HepG2 (cell line): ENCODE measurements around the gene NGEF. TPM values are rescaled to one million over a fixed set of nuclear protein-coding genes. Genes with fewer than 3 reads are reported as not detected.

Experiments
- ATM ChIP-seq: fragments of 450-650 bp; IDR thresholded peaks from 2 replicates; pipeline ENCODE4 v1.7.1; 2017; ENCODE audit warnings: mild to moderate bottlenecking, borderline replicate concordance
- DBP ChIP-seq: sonication (generic); formaldehyde crosslinking; IDR thresholded peaks from 2 replicates; pipeline ENCODE4 v1.4.0; 2020; ENCODE audit warnings: missing genetic modification reagents; ENCODE audit errors: not compliant biosample characterization
- FOSL1 ChIP-seq: sonication (generic); formaldehyde crosslinking; IDR thresholded peaks from 2 replicates; pipeline ENCODE4 v1.9.0; 2021; ENCODE audit warnings: missing genetic modification reagents, borderline replicate concordance
- NR2C2 ChIP-seq: sonication (generic); formaldehyde crosslinking; IDR thresholded peaks from 2 replicates; pipeline ENCODE4 v1.4.0; 2020; ENCODE audit warnings: missing genetic modification reagents, mild to moderate bottlenecking, moderate library complexity, borderline replicate concordance
- RFXANK ChIP-seq: IDR thresholded peaks from 2 replicates; pipeline ENCODE4 v1.6.1; 2016
- SP4 ChIP-seq: sonication (generic); formaldehyde crosslinking; IDR thresholded peaks from 2 replicates; pipeline ENCODE4 v1.8.1; 2023; ENCODE audit warnings: mild to moderate bottlenecking, missing genetic modification reagents
- TFE3 ChIP-seq: IDR thresholded peaks from 2 replicates; pipeline ENCODE4 v1.6.1; 2016
- THAP9 ChIP-seq: sonication (generic); formaldehyde crosslinking; IDR thresholded peaks from 2 replicates; pipeline ENCODE4; 2020; ENCODE audit warnings: missing genetic modification reagents, mild to moderate bottlenecking, borderline replicate concordance
- U2AF2 ChIP-seq: fragments of 200-400 bp; formaldehyde crosslinking; IDR thresholded peaks from 2 replicates; pipeline ENCODE4 v1.6.1; 2017; ENCODE audit warnings: low read depth, mild to moderate bottlenecking, low read length
- XBP1 ChIP-seq: sonication (generic); formaldehyde crosslinking; IDR thresholded peaks from 2 replicates; pipeline ENCODE4 v1.5.0; 2020; ENCODE audit warnings: missing genetic modification reagents
- ZBTB8A ChIP-seq: sonication (generic); formaldehyde crosslinking; IDR thresholded peaks from 2 replicates; pipeline ENCODE4 v1.4.0; 2020; ENCODE audit warnings: mild to moderate bottlenecking, low read depth, missing genetic modification reagents, borderline replicate concordance
- ZFX ChIP-seq: sonication (generic); formaldehyde crosslinking; IDR thresholded peaks from 2 replicates; pipeline ENCODE4 v1.4.0; 2020; ENCODE audit warnings: mild to moderate bottlenecking, low read depth, missing genetic modification reagents, moderate library complexity
- ZNF547 ChIP-seq: sonication (generic); formaldehyde crosslinking; IDR thresholded peaks from 2 replicates; pipeline ENCODE4 v1.5.1; 2020; ENCODE audit warnings: mild to moderate bottlenecking, missing genetic modification reagents
- ZSCAN20 ChIP-seq: sonication (generic); formaldehyde crosslinking; IDR thresholded peaks from 2 replicates; pipeline ENCODE4 v1.4.0; 2020; ENCODE audit warnings: missing genetic modification reagents, mild to moderate bottlenecking, borderline replicate concordance
- ZSCAN9 ChIP-seq: IDR thresholded peaks from 2 replicates; pipeline ENCODE4 v1.6.1; 2016; ENCODE audit warnings: borderline replicate concordance
- polyA plus RNA-seq, 8 experiments: library from polyadenylated mRNA; depleted of rRNA in 3 of 8; stranded (reverse) in 7 of 8; unstranded in 1 of 8; fragments of >200 nt; fragmentation: Illumina TruSeq in 4 of 8; extraction: Trizol in 4 of 8; gene quantifications; 2 replicates each; pipeline versions ENCODE4 v1.2.1 to v1.2.3, GENCODE V29; 2011 to 2016; ENCODE audit warnings: low read depth in 4 of 8, missing spikeins in 1 of 8, mixed read lengths in 1 of 8; ENCODE audit not compliant: insufficient read depth in 1 of 8
- total RNA-seq, 5 experiments: library from RNA; depleted of rRNA; stranded (reverse); fragments of >200 nt; fragmentation: Illumina TruSeq; extraction: Trizol; gene quantifications; 2 replicates each; pipeline ENCODE4 v1.2.3, GENCODE V29; 2016; ENCODE audit warnings: low read depth in 1 of 5
- TF ChIP-seq, protein P1 (sequence below): sonication (generic); formaldehyde crosslinking; IDR thresholded peaks from 2 replicates; pipeline ENCODE4 v1.5.1; 2020; ENCODE audit warnings: missing genetic modification reagents, mild to moderate bottlenecking, borderline replicate concordance

Gene NGEF
- total and polyA plus RNA-seq, 2 of the 13 experiments (the other 11 are each of a cell fraction or from before 2014, with no cell fraction given), result 14.4 to 36.9 TPM

GRCh38 chr2:233013027-233013461 lies at the start of gene NGEF (continued):
- no peak for TF ChIP-seq DBP
- peak; percentile 59; the same call in 1 of the 2 replicates for TF ChIP-seq ZSCAN20 (CRISPR knock-in tag)
- TF ChIP-seq SP4 (CRISPR knock-in tag), result peak; percentile 57; the same call in 1 of the 2 replicates
- no peak for TF ChIP-seq U2AF2
- TF ChIP-seq RFXANK (CRISPR knock-in tag), result 0 out of 2 replicates have a peak, but pooled peaks have one; percentile 48
- no peak for TF ChIP-seq ZBTB8A
- no peak; the same call in 1 of the 2 replicates for TF ChIP-seq THAP9
- TF ChIP-seq XBP1 (CRISPR knock-in tag), result no peak
- TF ChIP-seq, protein P1, sequence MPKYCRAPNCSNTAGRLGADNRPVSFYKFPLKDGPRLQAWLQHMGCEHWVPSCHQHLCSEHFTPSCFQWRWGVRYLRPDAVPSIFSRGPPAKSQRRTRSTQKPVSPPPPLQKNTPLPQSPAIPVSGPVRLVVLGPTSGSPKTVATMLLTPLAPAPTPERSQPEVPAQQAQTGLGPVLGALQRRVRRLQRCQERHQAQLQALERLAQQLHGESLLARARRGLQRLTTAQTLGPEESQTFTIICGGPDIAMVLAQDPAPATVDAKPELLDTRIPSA (CRISPR knock-in tag), result no peak
- TF ChIP-seq ZNF547 (CRISPR knock-in tag), result no peak
- peak; percentile 82 for TF ChIP-seq TFE3 (CRISPR knock-in tag)
- TF ChIP-seq ATM, result no peak
- peak; percentile 85 for TF ChIP-seq ZFX
- no peak for TF ChIP-seq FOSL1 (CRISPR knock-in tag)
- TF ChIP-seq ZSCAN9, result peak; percentile 90
- TF ChIP-seq NR2C2 (CRISPR knock-in tag), result peak; percentile 96
